Measurements from ENCODE around the gene STK39. TPM values are rescaled to one million over a fixed set of nuclear protein-coding genes. Genes with fewer than 3 reads are reported as not detected.

The STK39 gene
- total RNA-seq, 1 experiment from 2014 or later, result 22.1 TPM

DNA sequence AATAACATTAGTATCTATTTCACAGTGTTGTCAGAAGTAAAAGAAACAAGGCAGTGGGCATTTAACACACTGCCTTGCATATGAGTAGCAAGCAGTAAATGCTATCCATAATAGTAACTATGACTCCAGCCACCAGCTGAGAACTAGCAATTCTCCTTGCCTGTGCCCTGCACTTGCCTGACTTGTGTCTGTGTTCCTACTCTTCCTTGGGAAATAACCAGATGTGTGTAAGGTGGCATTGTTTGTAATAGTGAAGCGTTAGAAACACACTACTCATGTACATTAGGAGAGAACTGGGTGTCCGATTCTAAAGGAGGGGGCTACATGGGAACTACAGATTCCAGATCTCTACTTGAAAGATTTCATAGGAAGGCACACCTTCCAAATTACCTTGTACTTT is 197.8 kb downstream of the STK39 start:
- no peaks in the 10 kb centered on the region; a peak in 1 of 7 replicates for H3K36me3 Mint-ChIP-seq (ENCODE audit: insufficient read depth in 1 of 3, low read depth in 3 of 3)
- Histone ChIP-seq H3K4me2 (ENCODE audit: insufficient read depth, insufficient read length, low read length) (no peak overlapping the region), H3K56ac (ENCODE audit: insufficient read length, low read depth, low read length) (no peak overlapping the region), H4K91ac (ENCODE audit: insufficient read length, low read depth, low read length) (no peak overlapping the region), H3K23ac (ENCODE audit: insufficient read length, low read depth, low read length) (no peak overlapping the region), H3K27me3 (ENCODE audit: insufficient read depth, low read length) (no peaks in the 10 kb centered on the region; the same call in 1 of the 2 replicates), H3K9ac (ENCODE audit: extremely low read depth, insufficient read length, low read length) (no peak overlapping the region), H3K4me1 (ENCODE audit: insufficient read depth, low read length) (no peaks in the 10 kb centered on the region), H2AK5ac (ENCODE audit: insufficient read length, low read length) (no peak overlapping the region), H3K14ac (ENCODE audit: insufficient read depth, low read length) (no peak overlapping the region), H3K23me2 (ENCODE audit: insufficient read length, low read depth, low read length, poor library complexity, severe bottlenecking) (no peaks in the 10 kb centered on the region), H4K8ac (replicated peaks; ENCODE audit: insufficient read length, low read depth, low read length) (no peak overlapping the region), H4K5ac (ENCODE audit: insufficient read length, low read depth, low read length) (no peak overlapping the region), H2BK15ac (ENCODE audit: low read depth, low read length) (no peak overlapping the region), H3K4ac (ENCODE audit: low read depth, low read length) (no peak overlapping the region), H3K18ac (ENCODE audit: insufficient read length, low read depth, low read length) (no peak overlapping the region), H4K20me1 (ENCODE audit: control insufficient read depth, insufficient read depth, insufficient read length) (no peaks in the 10 kb centered on the region), H2BK5ac (ENCODE audit: insufficient read length, low read length) (no peak overlapping the region), H2BK12ac (ENCODE audit: insufficient read length, low read depth, low read length) (no peak overlapping the region), H3T11ph (ENCODE audit: low read length) (no peak overlapping the region), H2AFZ (ENCODE audit: low read length) (no peak overlapping the region), H2BK20ac (ENCODE audit: low read depth, low read length, poor library complexity, severe bottlenecking) (no peak overlapping the region), H3K79me1 (ENCODE audit: insufficient read depth, low read depth, low read length, poor library complexity, severe bottlenecking) (no peaks in the 10 kb centered on the region), H3K27ac (ENCODE audit: insufficient read length, low read depth, low read length) (no peak overlapping the region), H2BK120ac (ENCODE audit: low read depth, low read length, poor library complexity, severe bottlenecking) (no peak overlapping the region), H3K9me3 (ENCODE audit: control insufficient read depth, low read depth, low read length) (no peaks in the 10 kb centered on the region), H3K79me2 (ENCODE audit: insufficient read depth, low read length) (no peaks in the 10 kb centered on the region)
- H3K4me1 Mint-ChIP-seq, result peaks cover 33 to 39% of the 10 kb centered on the region in 2 experiments
- TF ChIP-seq CTCF (conservative IDR thresholded peaks at IDR 0.05), result no peak
- no peak overlapping the region; a peak in 1 of 7 replicates for H3K27ac Mint-ChIP-seq
- H3K4me3 Mint-ChIP-seq, result no peak overlapping the region
- no peaks in the 10 kb centered on the region for H3K27me3 Mint-ChIP-seq (ENCODE audit: low read depth)
- DNase-seq, result no peak
- H3K9me3 Mint-ChIP-seq, result no peaks in the 10 kb centered on the region
- no CpG with 5 or more reads among the region's 2 CpGs for WGBS (ENCODE audit: extremely low coverage, insufficient read length, low lambda C conversion rate)
